Lower lobe of right lung (tissue), 2 donors: Measurements from ENCODE around the gene PSME4. TPM values are rescaled to one million over a fixed set of nuclear protein-coding genes. Genes with fewer than 3 reads are reported as not detected.

Experiments
- ATAC-seq, 2 donors: fragments of 200-7000 bp; cut with Tn5 transposase; one replicate each; pipeline ENCODE4 v1.9.1; 2020 to 2022; ENCODE audit warnings: mild to moderate bottlenecking in 2 of 2, moderate library complexity in 2 of 2
- DNase-seq: peaks from one replicate; pipeline ENCODE4 v3.0.0-alpha.2; 2020
- H3K27ac ChIP-seq: fragments of 200-600 bp; one replicate; pipeline ENCODE4 v1.8.0; 2022
- H3K27me3 ChIP-seq: fragments of 200-600 bp; one replicate; pipeline ENCODE4 v1.8.0; 2022; ENCODE audit warnings: low read depth
- H3K36me3 ChIP-seq: fragments of 200-600 bp; one replicate; pipeline ENCODE4 v1.8.0; 2022; ENCODE audit warnings: mild to moderate bottlenecking
- H3K4me1 ChIP-seq: fragments of 200-600 bp; one replicate; pipeline ENCODE4 v1.8.0; 2022
- H3K4me3 ChIP-seq: fragments of 200-600 bp; one replicate; pipeline ENCODE4 v1.8.0; 2022; ENCODE audit warnings: mild to moderate bottlenecking
- H3K9me3 ChIP-seq: fragments of 200-600 bp; one replicate; pipeline ENCODE4 v1.8.0; 2022
- CTCF ChIP-seq: fragments of 200-600 bp; IDR thresholded peaks from one replicate; pipeline ENCODE4 v1.8.0; 2022; ENCODE audit warnings: antibody characterized with exemption, mild to moderate bottlenecking
- intact Hi-C: fragments of 100-400 bp; cut with DNase I; formaldehyde crosslinking; loops from one replicate; pipeline ENCODE4 v1.11.0; 2022
- total RNA-seq: library from RNA; stranded (reverse); fragmentation: NEBNext Ultra II Directional; extraction: Animal tissue kit (Norgen Biotek cat#: 25700); gene quantifications from one replicate; pipeline ENCODE4 v1.2.1, GENCODE V29; 2021
- donor health status: DM: no; HTN: yes; CAD: no; lungs with severe emphysema.

Gene PSME4
- total RNA-seq, 1 donor from 2014 or later, result 42.9 TPM

GRCh38 chr2:53994818-53995808, 24.3 kb upstream of the PSME4 start:
- Histone ChIP-seq H3K36me3 (no peaks in the 10 kb centered on the region), H3K9me3 (no peaks in the 10 kb centered on the region), H3K4me3 (no peak overlapping the region), H3K27me3 (no peaks in the 10 kb centered on the region), H3K27ac (no peak overlapping the region), H3K4me1 (no peaks in the 10 kb centered on the region)
- ATAC-seq, result peak; percentile 80 to 81
- no peak for TF ChIP-seq CTCF
- intact Hi-C loops, result no loop called here
- DNase-seq, result no peak

GRCh38 chr2:53991948-53992347, 21.2 kb upstream of the PSME4 start:
- DNase-seq (no peak), ATAC-seq (no peak)
- no peaks in the 10 kb centered on the region for H3K27me3 ChIP-seq
- intact Hi-C loops, result no loop called here
- no peaks in the 10 kb centered on the region for H3K36me3 ChIP-seq
- H3K9me3 ChIP-seq, result no peaks in the 10 kb centered on the region
- no peak overlapping the region for H3K27ac ChIP-seq
- no peak for TF ChIP-seq CTCF
- no peak overlapping the region for H3K4me3 ChIP-seq
- H3K4me1 ChIP-seq, result peaks cover 10% of the 10 kb centered on the region

- intact Hi-C loops, result no loop called here
- H3K36me3 ChIP-seq, result no peaks in the 10 kb centered on the region
- H3K9me3 ChIP-seq, result no peaks in the 10 kb centered on the region
- ATAC-seq, result no peak
- no peak overlapping the region for H3K4me3 ChIP-seq
- no peak for TF ChIP-seq CTCF
- no peak for DNase-seq
- H3K27ac ChIP-seq, result no peak overlapping the region
- H3K4me1 ChIP-seq, result peaks cover 14% of the 10 kb centered on the region
- H3K27me3 ChIP-seq, result no peaks in the 10 kb centered on the region
Observed at GRCh38 chr2:53989210-53989862, 18.5 kb upstream of the PSME4 start.

- intact Hi-C loops, result no loop called here
- Histone ChIP-seq H3K9me3 (no peaks in the 10 kb centered on the region), H3K36me3 (no peaks in the 10 kb centered on the region), H3K4me3 (no peak overlapping the region), H3K27ac (peak overlapping the region; percentile 34), H3K4me1 (peaks cover 14% of the 10 kb centered on the region), H3K27me3 (no peaks in the 10 kb centered on the region)
- TF ChIP-seq CTCF, result no peak
- ATAC-seq, result peak; percentile 21 to 69
- no peak for DNase-seq
Observed at GRCh38 chr2:53987336-53987921, 16.6 kb upstream of the PSME4 start.

GRCh38 chr2:53985646-53986045, 14.9 kb upstream of the PSME4 start:
- no peak for ATAC-seq
- H3K27ac ChIP-seq, result no peak overlapping the region
- TF ChIP-seq CTCF, result no peak
- peaks cover 14% of the 10 kb centered on the region for H3K4me1 ChIP-seq
- no peaks in the 10 kb centered on the region for H3K36me3 ChIP-seq
- no peaks in the 10 kb centered on the region for H3K9me3 ChIP-seq
- no peak for DNase-seq
- H3K27me3 ChIP-seq, result no peaks in the 10 kb centered on the region
- intact Hi-C loops, result no loop called here
- H3K4me3 ChIP-seq, result no peak overlapping the region
